Suprapubic skin (tissue), 4 donors: ENCODE results near the gene GLYATL3.

Experiments used
- CTCF ChIP-seq, 2 donors: fragments of 200-600 bp in 1 of 2; fragments of 450-650 bp in 1 of 2; sonication (generic) in 1 of 2; IDR thresholded peaks; one replicate each; pipeline ENCODE4 v1.5.1; 2016 to 2019; ENCODE audit warnings: antibody characterized with exemption in 2 of 2, mild to moderate bottlenecking in 1 of 2, moderate library complexity in 1 of 2
- EP300 ChIP-seq: sonication (generic); formaldehyde crosslinking; IDR thresholded peaks from one replicate; pipeline ENCODE4 v1.6.1; 2017; ENCODE audit warnings: antibody characterized with exemption
- POLR2A ChIP-seq, 2 donors: fragments of 450-650 bp; IDR thresholded peaks; one replicate each; pipeline ENCODE4 v1.6.1; 2017; ENCODE audit warnings: antibody characterized with exemption in 2 of 2, mild to moderate bottlenecking in 2 of 2, moderate library complexity in 2 of 2
- POLR2AphosphoS5 ChIP-seq, 3 donors: sonication (generic); formaldehyde crosslinking; IDR thresholded peaks; one replicate each; pipeline ENCODE4 v1.6.1; 2017; ENCODE audit warnings: antibody characterized with exemption in 3 of 3

GRCh38 chr6:49464691-49465090 is 35.0 kb upstream of the GLYATL3 start:
- TF ChIP-seq CTCF (IDR thresholded peaks at IDR 0.05) (no peak), POLR2A (IDR thresholded peaks at IDR 0.05) (no peak), POLR2AphosphoS5 (IDR thresholded peaks at IDR 0.05) (no peak), EP300 (no peak)
